MM.1S (cell line): ENCODE data around the gene RGL4.

ENCODE experiments used
- DNase-seq: peaks from one replicate; pipeline ENCODE4 v3.0.0-alpha.2; 2015
- H2AFZ ChIP-seq: fragments of 300-600 bp; sonication (generic); 2 replicates; pipeline ENCODE4 v1.6.0; 2016; ENCODE audit warnings: antibody characterized with exemption, low read length
- H3F3A ChIP-seq: fragments of 300-600 bp; sonication (generic); 2 replicates; pipeline ENCODE4 v1.6.1; 2016; ENCODE audit warnings: mild to moderate bottlenecking, antibody characterized with exemption, low read length, moderate library complexity, mixed read lengths; ENCODE audit not compliant: insufficient read depth
- H3K27ac ChIP-seq: fragments of 300-600 bp; sonication (generic); 2 replicates; pipeline ENCODE4 v1.5.1; 2016; ENCODE audit warnings: mild to moderate bottlenecking, low read length
- H3K27me3 ChIP-seq: fragments of 300-600 bp; sonication (generic); replicated peaks from 2 replicates; pipeline ENCODE4 v1.6.0; 2016; ENCODE audit warnings: low read length; ENCODE audit not compliant: insufficient read depth
- H3K36me3 ChIP-seq: fragments of 300-600 bp; sonication (generic); replicated peaks from 2 replicates; pipeline ENCODE4 v1.6.1; 2016; ENCODE audit warnings: mild to moderate bottlenecking, low read length, mixed read lengths; ENCODE audit not compliant: insufficient read depth
- H3K4me1 ChIP-seq: fragments of 300-600 bp; sonication (generic); 2 replicates; pipeline ENCODE4 v1.6.1; 2016; ENCODE audit warnings: low read length, mixed read lengths
- H3K4me2 ChIP-seq: fragments of 300-600 bp; sonication (generic); 2 replicates; pipeline ENCODE4 v1.6.0; 2016; ENCODE audit warnings: low read depth, low read length
- H3K4me3 ChIP-seq: fragments of 300-600 bp; sonication (generic); 2 replicates; pipeline ENCODE4 v1.5.1; 2016; ENCODE audit warnings: low read length, mixed read lengths
- H3K79me2 ChIP-seq: fragments of 300-600 bp; sonication (generic); 2 replicates; pipeline ENCODE4 v1.6.1; 2016; ENCODE audit warnings: mixed run types, low read length, mixed read lengths
- H3K9ac ChIP-seq: fragments of 300-600 bp; sonication (generic); 2 replicates; pipeline ENCODE4 v1.6.1; 2016; ENCODE audit warnings: low read length, mixed read lengths
- H3K9me2 ChIP-seq: fragments of 300-600 bp; sonication (generic); replicated peaks from 2 replicates; pipeline ENCODE4 v1.6.1; 2016; ENCODE audit warnings: mild to moderate bottlenecking, low read length, mixed read lengths; ENCODE audit not compliant: insufficient read depth
- H3K9me3 ChIP-seq: fragments of 300-600 bp; sonication (generic); replicated peaks from 2 replicates; pipeline ENCODE4 v1.6.1; 2016; ENCODE audit warnings: mild to moderate bottlenecking, low read length, mixed read lengths; ENCODE audit not compliant: insufficient read depth
- H4K20me1 ChIP-seq: fragments of 300-600 bp; sonication (generic); 2 replicates; pipeline ENCODE4 v1.6.1; 2016; ENCODE audit warnings: mild to moderate bottlenecking, low read length, moderate library complexity, mixed read lengths; ENCODE audit not compliant: insufficient read depth
- CTCF ChIP-seq: fragments of 300-600 bp; sonication (generic); IDR thresholded peaks from 2 replicates; pipeline ENCODE4 v1.5.1; 2016; ENCODE audit warnings: antibody characterized with exemption, low read length, mixed read lengths
- EZH2 ChIP-seq: fragments of 300-600 bp; sonication (generic); optimal IDR thresholded peaks from 2 replicates; pipeline ENCODE3; 2017; ENCODE audit warnings: low read depth, mild to moderate bottlenecking, antibody characterized with exemption, low read length, mixed read lengths
- EZH2phosphoT487 ChIP-seq: fragments of 300-600 bp; sonication (generic); IDR thresholded peaks from 2 replicates; pipeline ENCODE4 v1.6.1; 2018; ENCODE audit warnings: antibody characterized with exemption, low read length

The RGL4 gene

GRCh38 chr22:23708270-23708669 lies 17.5 kb downstream of the RGL4 start:
- DNase-seq = no peak
- Histone ChIP-seq H3K4me2 (no peak overlapping the region), H2AFZ (no peak overlapping the region), H3K27me3 (no peaks in the 10 kb centered on the region), H3K4me1 (no peaks in the 10 kb centered on the region), H4K20me1 (no peaks in the 10 kb centered on the region), H3K27ac (no peak overlapping the region), H3K36me3 (0 out of 2 replicates have a peak, but pooled peaks cover 12% of the 10 kb centered on the region), H3K9ac (no peak overlapping the region), H3K9me3 (no peaks in the 10 kb centered on the region), H3K79me2 (peaks cover 25% of the 10 kb centered on the region), H3K4me3 (no peak overlapping the region), H3F3A (no peaks in the 10 kb centered on the region), H3K9me2 (no peaks in the 10 kb centered on the region)
- TF ChIP-seq CTCF (no peak), EZH2phosphoT487 (no peak), EZH2 (no peak)

- no peak overlapping the region for H3K27ac ChIP-seq
- no peak for TF ChIP-seq CTCF
- no peak for TF ChIP-seq EZH2
- no peak for TF ChIP-seq EZH2phosphoT487
- H3K4me2 ChIP-seq = no peak overlapping the region
- H3K9me3 ChIP-seq = no peaks in the 10 kb centered on the region
- no peak for DNase-seq
- H3K4me1 ChIP-seq = no peaks in the 10 kb centered on the region
- H3K36me3 ChIP-seq = 0 out of 2 replicates have a peak, but pooled peaks cover 12% of the 10 kb centered on the region
- H3F3A ChIP-seq = no peaks in the 10 kb centered on the region
- no peak overlapping the region for H3K9ac ChIP-seq
- peaks cover 17% of the 10 kb centered on the region for H3K79me2 ChIP-seq
- no peaks in the 10 kb centered on the region for H4K20me1 ChIP-seq
- H3K9me2 ChIP-seq = no peaks in the 10 kb centered on the region
- H2AFZ ChIP-seq = no peak overlapping the region
- no peak overlapping the region for H3K4me3 ChIP-seq
- no peaks in the 10 kb centered on the region for H3K27me3 ChIP-seq
These were observed 18.3 kb downstream of the RGL4 start for GRCh38 chr22:23709107-23709506.

DNA sequence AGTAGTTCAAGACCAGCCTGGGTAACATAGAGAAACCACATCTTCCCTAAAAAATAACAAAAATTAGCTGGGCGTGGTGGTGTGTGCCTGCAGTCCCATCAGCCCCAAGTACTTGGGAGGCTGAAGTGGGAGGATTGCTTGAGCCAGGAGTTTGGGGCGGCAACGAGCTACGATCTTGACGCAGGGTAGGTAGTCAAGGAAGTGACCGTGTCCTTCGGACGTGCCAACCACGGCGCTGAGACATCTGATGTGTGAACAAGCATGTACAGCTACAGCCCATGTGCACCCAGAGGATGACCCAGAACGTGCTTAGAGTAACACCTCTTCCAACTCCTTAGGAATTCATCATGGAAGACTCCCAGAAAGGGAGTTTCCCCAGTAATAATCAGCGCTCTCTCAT lies 21.4 kb downstream of the RGL4 start:
- Histone ChIP-seq H3K36me3 (0 out of 2 replicates have a peak, but pooled peaks cover 5% of the 10 kb centered on the region), H3K9ac (no peak overlapping the region), H3K4me1 (peaks cover 3% of the 10 kb centered on the region; the same call in 1 of the 2 replicates), H3K27me3 (no peaks in the 10 kb centered on the region), H3F3A (no peaks in the 10 kb centered on the region), H3K9me3 (no peaks in the 10 kb centered on the region), H3K9me2 (no peaks in the 10 kb centered on the region), H3K79me2 (peaks cover 30% of the 10 kb centered on the region), H2AFZ (no peak overlapping the region), H3K4me3 (no peak overlapping the region), H3K4me2 (no peak overlapping the region), H4K20me1 (no peaks in the 10 kb centered on the region), H3K27ac (no peak overlapping the region)
- no peak for DNase-seq
- TF ChIP-seq EZH2 = no peak

- no peak overlapping the region for H3K4me2 ChIP-seq
- H3K9me3 ChIP-seq = no peaks in the 10 kb centered on the region
- no peak for DNase-seq
- no peak overlapping the region for H3K4me3 ChIP-seq
- H3K79me2 ChIP-seq = peaks cover 27% of the 10 kb centered on the region
- H3K9ac ChIP-seq = no peak overlapping the region
- H3K4me1 ChIP-seq = peaks cover 7% of the 10 kb centered on the region
- no peak overlapping the region for H3K27ac ChIP-seq
- H3K9me2 ChIP-seq = no peaks in the 10 kb centered on the region
- no peak overlapping the region for H2AFZ ChIP-seq
- no peaks in the 10 kb centered on the region for H3F3A ChIP-seq
- H4K20me1 ChIP-seq = no peaks in the 10 kb centered on the region
- TF ChIP-seq EZH2 (no peak), EZH2phosphoT487 (no peak), CTCF (no peak)
- no peaks in the 10 kb centered on the region for H3K27me3 ChIP-seq
- 0 out of 2 replicates have a peak, but pooled peaks cover 3% of the 10 kb centered on the region for H3K36me3 ChIP-seq
These were observed 23.1 kb downstream of the RGL4 start for GRCh38 chr22:23713696-23714595.
